Gastroesophageal sphincter (tissue), 4 donors: ENCODE measurements around the gene UMODL1. TPM values are rescaled to one million over a fixed set of nuclear protein-coding genes. Genes with fewer than 3 reads are reported as not detected.

Experiments used
- ATAC-seq: fragments of 150-250 bp; one replicate; pipeline ENCODE4 v1.9.1; 2016; ENCODE audit warnings: mild to moderate bottlenecking, moderate library complexity
- H3K27ac ChIP-seq, 4 donors: fragments of 200-600 bp; sonication (generic) in 3 of 4; 1 replicate in 3 of 4; 2 replicates in 1 of 4; pipeline ENCODE4 v1.5.1; 2016 to 2019
- H3K27me3 ChIP-seq: fragments of 200-600 bp; sonication (generic); one replicate; pipeline ENCODE4 v1.5.1; 2019
- H3K36me3 ChIP-seq, 2 donors: fragments of 200-600 bp; sonication (generic); one replicate each; pipeline ENCODE4 v1.5.1; 2019; ENCODE audit warnings: control low read depth in 1 of 2
- H3K4me1 ChIP-seq, 3 donors: fragments of 200-600 bp; sonication (generic); 1 replicate in 2 of 3; 2 replicates in 1 of 3; pipeline ENCODE4 v1.5.1; 2016 to 2019; ENCODE audit warnings: control low read depth in 2 of 3
- H3K4me3 ChIP-seq, 2 donors: fragments of 200-600 bp; sonication (generic); one replicate each; pipeline ENCODE4 v1.5.1; 2019; ENCODE audit warnings: mild to moderate bottlenecking in 1 of 2, moderate library complexity in 1 of 2
- H3K9me3 ChIP-seq, 3 donors: fragments of 200-600 bp; sonication (generic); one replicate each; pipeline ENCODE4 v1.5.1; 2017 to 2019; ENCODE audit warnings: control low read depth in 2 of 3
- EP300 ChIP-seq: sonication (generic); formaldehyde crosslinking; IDR thresholded peaks from one replicate; pipeline ENCODE4 v1.6.1; 2017; ENCODE audit warnings: antibody characterized with exemption, mild to moderate bottlenecking
- POLR2A ChIP-seq, 2 donors: fragments of 450-650 bp; IDR thresholded peaks; one replicate each; pipeline ENCODE4 v1.6.1; 2017; ENCODE audit warnings: antibody characterized with exemption in 2 of 2, mild to moderate bottlenecking in 2 of 2, moderate library complexity in 1 of 2
- POLR2AphosphoS5 ChIP-seq: sonication (generic); formaldehyde crosslinking; IDR thresholded peaks from one replicate; pipeline ENCODE4 v1.6.1; 2017; ENCODE audit warnings: antibody characterized with exemption
- WGBS, 2 donors: methylation state at CpG; one replicate each; pipeline ENCODE4 v1.1.5; 2018; ENCODE audit warnings: low coverage in 1 of 2; 5-methylcytosine and 5-hydroxymethylcytosine counted together
- total RNA-seq, 4 donors: library from RNA; depleted of rRNA; stranded (reverse); fragments of >200 nt; gene quantifications; one replicate each; pipeline ENCODE4 v1.1.0, GENCODE V29; 2016
- TF ChIP-seq, protein P1 (sequence below), 4 experiments: fragments of 200-600 bp in 2 of 4; fragments of 450-650 bp in 2 of 4; sonication (generic) in 1 of 4; IDR thresholded peaks; one replicate each; pipeline ENCODE4 v1.5.1; 2017 to 2019; ENCODE audit warnings: antibody characterized with exemption in 4 of 4, mild to moderate bottlenecking in 2 of 4, moderate library complexity in 2 of 4

UMODL1 gene
- total RNA-seq, 4 donors from 2014 or later, result not detected

- H3K4me3 ChIP-seq, result no peak overlapping the region
- TF ChIP-seq, protein P1, sequence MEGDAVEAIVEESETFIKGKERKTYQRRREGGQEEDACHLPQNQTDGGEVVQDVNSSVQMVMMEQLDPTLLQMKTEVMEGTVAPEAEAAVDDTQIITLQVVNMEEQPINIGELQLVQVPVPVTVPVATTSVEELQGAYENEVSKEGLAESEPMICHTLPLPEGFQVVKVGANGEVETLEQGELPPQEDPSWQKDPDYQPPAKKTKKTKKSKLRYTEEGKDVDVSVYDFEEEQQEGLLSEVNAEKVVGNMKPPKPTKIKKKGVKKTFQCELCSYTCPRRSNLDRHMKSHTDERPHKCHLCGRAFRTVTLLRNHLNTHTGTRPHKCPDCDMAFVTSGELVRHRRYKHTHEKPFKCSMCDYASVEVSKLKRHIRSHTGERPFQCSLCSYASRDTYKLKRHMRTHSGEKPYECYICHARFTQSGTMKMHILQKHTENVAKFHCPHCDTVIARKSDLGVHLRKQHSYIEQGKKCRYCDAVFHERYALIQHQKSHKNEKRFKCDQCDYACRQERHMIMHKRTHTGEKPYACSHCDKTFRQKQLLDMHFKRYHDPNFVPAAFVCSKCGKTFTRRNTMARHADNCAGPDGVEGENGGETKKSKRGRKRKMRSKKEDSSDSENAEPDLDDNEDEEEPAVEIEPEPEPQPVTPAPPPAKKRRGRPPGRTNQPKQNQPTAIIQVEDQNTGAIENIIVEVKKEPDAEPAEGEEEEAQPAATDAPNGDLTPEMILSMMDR (IDR thresholded peaks at IDR 0.05), result no peak
- no peak for TF ChIP-seq POLR2A (IDR thresholded peaks at IDR 0.05)
- no peak for TF ChIP-seq POLR2AphosphoS5
- TF ChIP-seq EP300, result no peak
- H3K36me3 ChIP-seq, result no peaks in the 10 kb centered on the region
- peaks cover 7% of the 10 kb centered on the region for H3K27me3 ChIP-seq
- ATAC-seq, result no peak
- no peaks in the 10 kb centered on the region for H3K9me3 ChIP-seq
- H3K4me1 ChIP-seq, result no peaks in the 10 kb centered on the region
- H3K27ac ChIP-seq, result no peak overlapping the region
- 53 to 63% methylated on average over 10 to 11 of the region's 12 CpGs for WGBS, 2 donors
These were observed 45.6 kb upstream of the UMODL1 start for GRCh38 chr21:42025376-42026081.

DNA sequence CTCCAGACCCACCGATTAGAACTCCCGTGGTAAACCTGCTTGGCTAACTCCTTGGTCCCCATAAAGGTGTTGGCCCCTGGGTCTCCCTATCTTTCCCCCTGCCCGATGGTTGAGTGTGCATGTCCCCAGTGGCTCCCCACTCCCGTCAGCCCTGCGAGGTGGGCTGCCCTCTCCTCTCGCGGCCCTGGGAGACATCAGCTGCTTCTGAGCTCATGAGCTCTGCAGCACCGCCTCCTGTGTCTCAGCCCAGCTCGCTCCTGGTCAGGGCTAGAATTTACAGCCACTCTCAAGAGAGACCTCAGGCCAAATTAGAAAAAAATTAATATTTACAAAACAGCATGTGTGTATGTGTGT lies 45.1 kb upstream of the UMODL1 start:
- H3K27ac ChIP-seq, result no peak overlapping the region
- no peak for ATAC-seq
- no peak for TF ChIP-seq POLR2A (IDR thresholded peaks at IDR 0.05)
- TF ChIP-seq POLR2AphosphoS5, result no peak
- TF ChIP-seq, protein P1 (IDR thresholded peaks at IDR 0.05), result no peak
- TF ChIP-seq EP300, result no peak
- no peaks in the 10 kb centered on the region for H3K36me3 ChIP-seq
- no peak overlapping the region for H3K4me3 ChIP-seq
- WGBS, 2 donors, result 77% methylated on average over 5 of the region's 9 CpGs; no CpG with 5 or more reads in 1 of the 2 donors
- H3K4me1 ChIP-seq, result no peaks in the 10 kb centered on the region
- peaks cover 5% of the 10 kb centered on the region for H3K27me3 ChIP-seq
- H3K9me3 ChIP-seq, result no peaks in the 10 kb centered on the region

DNA sequence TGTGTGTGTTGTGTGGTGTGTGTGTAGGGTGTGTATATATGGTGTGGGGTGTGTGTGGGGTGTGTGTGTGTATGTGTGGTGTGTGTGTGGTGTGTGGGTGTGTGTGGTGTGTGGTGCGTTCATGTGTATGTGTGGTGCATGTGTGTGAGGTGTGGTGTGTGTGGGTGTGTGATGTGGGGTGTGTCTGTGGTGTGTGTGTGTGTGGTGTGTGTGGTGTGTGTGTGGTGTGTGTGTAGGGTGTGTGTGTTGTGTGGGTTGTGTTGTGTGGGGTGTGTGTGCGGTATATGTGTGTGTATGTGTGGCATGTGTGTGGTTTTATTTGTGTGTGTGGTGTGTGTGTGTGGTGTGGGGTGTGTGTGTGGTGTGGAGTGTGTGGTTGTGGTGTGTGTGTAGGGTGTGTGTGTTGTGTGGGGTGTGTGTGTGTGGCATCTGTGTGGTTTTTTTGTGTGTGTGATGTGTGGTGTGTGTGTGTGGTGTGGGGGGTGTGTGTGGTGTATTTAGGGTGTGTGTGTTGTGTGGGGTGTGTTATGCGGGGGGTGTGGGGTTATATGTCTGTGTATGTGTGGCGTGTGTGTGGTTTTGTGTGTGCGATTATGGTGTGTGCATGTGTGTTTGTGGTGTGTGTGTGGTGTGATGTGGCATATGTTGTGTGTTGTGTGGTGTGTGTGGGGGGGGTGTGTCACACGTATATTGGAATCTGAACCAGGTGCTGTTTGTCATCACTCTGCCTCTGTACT lies 43.9 kb upstream of the UMODL1 start:
- H3K36me3 ChIP-seq, result no peaks in the 10 kb centered on the region
- ATAC-seq, result no peak

GRCh38 chr21:42027822-42028765 lies 43.0 kb upstream of the UMODL1 start:
- no peak overlapping the region for H3K27ac ChIP-seq
- H3K36me3 ChIP-seq, result no peaks in the 10 kb centered on the region
- no peak for ATAC-seq
- H3K4me1 ChIP-seq, result no peaks in the 10 kb centered on the region
- H3K9me3 ChIP-seq, result no peaks in the 10 kb centered on the region
- H3K27me3 ChIP-seq, result peaks cover 8% of the 10 kb centered on the region
- no peak overlapping the region for H3K4me3 ChIP-seq
- TF ChIP-seq EP300, result no peak
- TF ChIP-seq POLR2AphosphoS5, result no peak
- TF ChIP-seq POLR2A (IDR thresholded peaks at IDR 0.05), result no peak
- TF ChIP-seq, protein P1 (IDR thresholded peaks at IDR 0.05), result no peak
- WGBS, 2 donors, result 52 to 65% methylated on average over 3 to 18 of the region's 26 CpGs

More for the DNA sequence above, 43.9 kb upstream of the UMODL1 start:
- 80 to 90% methylated on average over 4 of the region's 6 CpGs for WGBS, 2 donors
- Histone ChIP-seq H3K9me3 (no peaks in the 10 kb centered on the region), H3K4me3 (no peak overlapping the region), H3K27me3 (peaks cover 5% of the 10 kb centered on the region), H3K27ac (no peak overlapping the region), H3K4me1 (no peaks in the 10 kb centered on the region)
- TF ChIP-seq POLR2A (IDR thresholded peaks at IDR 0.05), result no peak
- no peak for TF ChIP-seq EP300
- TF ChIP-seq, protein P1 (IDR thresholded peaks at IDR 0.05), result no peak
- no peak for TF ChIP-seq POLR2AphosphoS5
